ENCODE results near the gene S100A9. TPM values are rescaled to one million over a fixed set of nuclear protein-coding genes. Genes with fewer than 3 reads are reported as not detected.

S100A9 gene
- total and polyA plus RNA-seq, 2 of the 4 experiments (the other 2 are of a cell fraction) = not detected

DNA sequence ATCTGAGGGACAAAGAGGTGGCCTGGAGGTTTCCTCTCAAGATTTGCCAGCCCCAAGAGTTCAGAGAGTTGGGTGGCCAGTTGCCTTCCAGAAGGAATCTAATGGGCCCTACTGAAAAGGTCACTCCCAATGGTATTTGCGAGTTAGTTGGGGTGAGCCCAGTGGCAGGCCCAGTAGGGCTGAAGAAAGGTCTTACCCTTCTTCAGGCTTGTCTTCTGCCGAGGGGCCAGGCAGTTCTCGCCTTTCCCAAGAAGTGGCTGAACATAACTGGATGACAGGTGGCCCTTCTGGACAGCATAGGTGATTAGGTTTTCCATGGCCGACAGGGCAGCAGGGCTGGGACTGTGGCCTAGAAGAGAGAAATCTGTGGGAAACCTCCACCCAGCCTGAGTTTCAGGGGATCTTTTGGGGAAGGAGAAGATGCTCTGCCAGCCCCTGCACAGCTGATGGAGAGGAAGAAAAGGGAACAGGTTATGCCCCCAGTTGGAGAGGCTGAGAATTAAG, 16.2 kb upstream of the S100A9 start:
- Histone ChIP-seq H3K36me3 (ENCODE audit: control insufficient read depth, insufficient read depth, low read length) (no peaks in the 10 kb centered on the region), H3K4me1 (ENCODE audit: control insufficient read depth, insufficient read depth, low read length) (no peaks in the 10 kb centered on the region), H3K14ac (replicated peaks; ENCODE audit: low read depth, low read length) (no peak overlapping the region), H2AFZ (replicated peaks; ENCODE audit: low read length, poor library complexity) (no peak overlapping the region), H2BK120ac (ENCODE audit: low read depth, low read length) (no peak overlapping the region), H3K18ac (ENCODE audit: low read depth, low read length) (no peak overlapping the region), H4K5ac (ENCODE audit: low read depth, low read length) (no peak overlapping the region), H3K9me3 (ENCODE audit: control insufficient read depth, insufficient read depth, low read length) (no peaks in the 10 kb centered on the region), H2BK5ac (ENCODE audit: low read depth, low read length, poor library complexity, severe bottlenecking) (no peak overlapping the region), H3K4ac (ENCODE audit: low read depth, low read length) (no peak overlapping the region), H4K91ac (ENCODE audit: insufficient read depth, low read depth, low read length) (no peak overlapping the region), H3K4me2 (ENCODE audit: low read depth, low read length) (no peak overlapping the region), H3K27me3 (ENCODE audit: control insufficient read depth, insufficient read depth, low read length) (peaks cover 4% of the 10 kb centered on the region), H3K9ac (ENCODE audit: low read depth, low read length) (no peak overlapping the region), H3K27ac (ENCODE audit: insufficient read depth, low read length) (no peak overlapping the region), H3K9me1 (ENCODE audit: insufficient read depth, low read length) (no peaks in the 10 kb centered on the region), H2BK20ac (ENCODE audit: low read depth, low read length) (no peak overlapping the region), H2AK5ac (ENCODE audit: low read depth, low read length) (no peak overlapping the region), H3K79me1 (ENCODE audit: low read depth in 1 of 2, low read length in 2 of 2) (no peaks in the 10 kb centered on the region), H3K4me3 (ENCODE audit: insufficient read depth, low read depth, low read length) (no peak overlapping the region), H4K20me1 (ENCODE audit: insufficient read depth, low read length) (no peaks in the 10 kb centered on the region), H4K8ac (ENCODE audit: low read depth in 2 of 2, low read length in 2 of 2) (no peak overlapping the region), H3K23ac (ENCODE audit: low read depth, low read length) (no peak overlapping the region), H2AK9ac (replicated peaks; ENCODE audit: low read depth, low read length, poor library complexity) (peak overlapping the region; percentile 13), H3K56ac (ENCODE audit: extremely low read depth, insufficient read depth, low read length) (no peak overlapping the region), H2BK15ac (ENCODE audit: low read depth, low read length) (no peak overlapping the region)
- dilution Hi-C loops (cut with HindIII; ENCODE audit: low sequenced_read_pairs, unreplicated experiment) (no loop called here), in situ Hi-C loops (cut with MboI; ENCODE audit: low sequenced_read_pairs) (no loop called here), intact Hi-C loops (cut with micrococcal nuclease) (no loop called here)
- no TSS peak for BruUV-seq (replicated peaks)
- CTCF ChIA-PET = no interaction called here
- DNase-seq = no peak
- ATAC-seq (ENCODE audit: low read depth) = no peak
- TF ChIP-seq BHLHE40 (IDR thresholded peaks at IDR 0.05; ENCODE audit: low read depth, low read length) = no peak
- TF ChIP-seq RCOR1 (IDR thresholded peaks at IDR 0.05; ENCODE audit: insufficient replicate concordance, low read length) = no peak
- TF ChIP-seq CHD1 (IDR thresholded peaks at IDR 0.05; ENCODE audit: low read depth, low read length) = no peak
- TF ChIP-seq, protein P1, sequence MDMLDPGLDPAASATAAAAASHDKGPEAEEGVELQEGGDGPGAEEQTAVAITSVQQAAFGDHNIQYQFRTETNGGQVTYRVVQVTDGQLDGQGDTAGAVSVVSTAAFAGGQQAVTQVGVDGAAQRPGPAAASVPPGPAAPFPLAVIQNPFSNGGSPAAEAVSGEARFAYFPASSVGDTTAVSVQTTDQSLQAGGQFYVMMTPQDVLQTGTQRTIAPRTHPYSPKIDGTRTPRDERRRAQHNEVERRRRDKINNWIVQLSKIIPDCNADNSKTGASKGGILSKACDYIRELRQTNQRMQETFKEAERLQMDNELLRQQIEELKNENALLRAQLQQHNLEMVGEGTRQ (IDR thresholded peaks at IDR 0.05; ENCODE audit: low read depth, low read length) = no peak
- no peak for TF ChIP-seq NFE2L2 (IDR thresholded peaks at IDR 0.05; ENCODE audit: low read depth, low read length)
- no peak for TF ChIP-seq RAD21 (IDR thresholded peaks at IDR 0.05; ENCODE audit: low read length)
- TF ChIP-seq MAFK (IDR thresholded peaks at IDR 0.05; ENCODE audit: low read depth, low read length) = no peak
- 58% methylated on average over 2 of the region's 4 CpGs; no CpG with 5 or more reads in 1 of the 2 experiments for WGBS, 2 experiments (ENCODE audit: extremely low coverage in 2 of 2, insufficient read length in 1 of 2)
- POLR2A ChIA-PET (ENCODE audit: unreplicated experiment) = no interaction called here
